Adrenal gland (tissue), 12 donors: Measurements from ENCODE around the gene ADCY1. TPM values are rescaled to one million over a fixed set of nuclear protein-coding genes. Genes with fewer than 3 reads are reported as not detected.

ENCODE experiments used
- DNase-seq, 7 donors: peaks; one replicate each; pipeline ENCODE4 v3.0.0-alpha.2; 2019 to 2020
- H3K27ac ChIP-seq, 5 donors: fragments of 200-600 bp; sonication (generic) in 4 of 5; 1 replicate in 3 of 5; 2 replicates in 2 of 5; pipeline versions ENCODE4 v1.5.1 to v1.8.0; 2016 to 2020; ENCODE audit warnings: mild to moderate bottlenecking in 1 of 5
- H3K27me3 ChIP-seq: fragments of 200-600 bp; 2 replicates; pipeline ENCODE4 v1.8.0; 2021
- H3K36me3 ChIP-seq, 2 donors: fragments of 200-600 bp; replicated peaks in 1 of 2; 1 replicate in 1 of 2; 2 replicates in 1 of 2; pipeline versions ENCODE4 v1.5.1 to v1.8.0; 2018 to 2022
- H3K4me1 ChIP-seq, 2 donors: fragments of 200-600 bp; replicated peaks in 1 of 2; 1 replicate in 1 of 2; 2 replicates in 1 of 2; pipeline versions ENCODE4 v1.5.1 to v1.8.0; 2018 to 2021
- H3K4me3 ChIP-seq, 4 donors: fragments of 200-600 bp; sonication (generic) in 3 of 4; one replicate each; pipeline ENCODE4 v1.5.1; 2016 to 2018
- H3K9me3 ChIP-seq, 3 donors: fragments of 200-600 bp; sonication (generic) in 1 of 3; replicated peaks in 1 of 3; 1 replicate in 2 of 3; 2 replicates in 1 of 3; pipeline versions ENCODE4 v1.5.1 to v1.8.0; 2016 to 2021
- POLR2A ChIP-seq, 2 donors: fragments of 450-650 bp; IDR thresholded peaks; one replicate each; pipeline ENCODE4 v1.6.1; 2017; ENCODE audit warnings: antibody characterized with exemption in 2 of 2, mild to moderate bottlenecking in 2 of 2, moderate library complexity in 1 of 2
- whole genome bisulfite sequencing, 4 donors: extraction: QIAGEN DNeasy Blood & Tissue Kit in 2 of 4; methylation state at CpG; one replicate each; pipeline versions ENCODE4 v1.1.5 to v1.1.7; 2013 to 2017; 5-methylcytosine and 5-hydroxymethylcytosine counted together
- intact Hi-C, 2 donors: fragments of 100-400 bp; cut with DNase I; formaldehyde crosslinking; loops; one replicate each; pipeline versions ENCODE4 v1.14.1 to v1.15.0; 2022 to 2023
- polyA plus RNA-seq, 3 donors: library from polyadenylated mRNA; stranded (reverse); fragments of 200-250 nt in 2 of 3; fragments of 350-450 nt in 1 of 3; fragmentation: Illumina TruSeq in 1 of 3; extraction: RNeasy Lipid Tissue Mini Kit (QIAGEN cat#74804) in 1 of 3; gene quantifications; one replicate each; pipeline ENCODE4 v1.2.3, GENCODE V29; 2013 to 2014
- total RNA-seq, 9 donors: library from RNA; depleted of rRNA in 4 of 9; stranded (reverse); fragments of >200 nt in 4 of 9; fragments of 120-200 nt in 1 of 9; fragmentation: NEBNext Ultra II Directional in 1 of 9; extraction: Animal tissue kit (Norgen Biotek cat#: 25700) in 1 of 9; gene quantifications; one replicate each; pipeline versions ENCODE4 v1.1.0 to v1.2.4, GENCODE V29; 2013 to 2023
- TF ChIP-seq, protein P1 (sequence below), 6 experiments: fragments of 450-650 bp in 4 of 6; fragments of 200-600 bp in 2 of 6; sonication (generic) in 1 of 6; IDR thresholded peaks; 1 replicate in 5 of 6; 2 replicates in 1 of 6; pipeline versions ENCODE4 v1.5.1 to v1.8.0; 2016 to 2021; ENCODE audit warnings: antibody characterized with exemption in 6 of 6, mild to moderate bottlenecking in 2 of 6, moderate library complexity in 1 of 6
- donor health status: healthy with polysubstance abuse.
- donor health status: Bipolar disorder and iron deficiency.
- donor health status: DM: yes; HTN: yes; CAD: no.
- donor health status: DM: no; HTN: no; CAD: no.
- donor health status: DM: no; HTN: no; CAD: no.
- donor health status: DM: yes; HTN: yes; CAD: no.

The ADCY1 gene
- total and polyA plus RNA-seq, 12 donors = 0.88 to 9.5 (median 4.2) TPM

DNA sequence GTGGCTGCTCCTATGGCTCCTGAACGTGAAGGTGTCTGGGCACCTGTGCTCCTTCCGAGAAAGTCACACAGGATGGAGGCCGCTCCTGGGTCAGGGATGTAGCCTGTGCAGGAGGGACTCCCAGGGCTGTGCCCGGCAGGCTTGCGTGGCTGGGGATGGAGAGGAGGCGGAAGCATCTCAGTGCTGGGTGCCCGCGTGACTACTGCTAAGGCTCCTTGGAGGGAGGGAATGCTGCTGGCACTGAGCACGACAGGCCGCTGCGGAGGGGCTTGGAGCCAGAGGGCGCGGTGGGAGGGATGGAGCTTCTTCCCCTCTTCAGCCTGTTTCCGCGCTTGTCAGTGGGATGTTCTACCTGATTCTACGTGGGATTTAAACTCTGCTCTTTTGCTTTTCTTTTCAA lies 35.0 kb downstream of the ADCY1 start:
- WGBS, 4 donors = 86 to 91% (median 89%) methylated on average over 16 of the region's 16 CpGs
- H3K27me3 ChIP-seq = no peaks in the 10 kb centered on the region
- intact Hi-C loops = no loop called here
- peak in 1 of 7 donors; percentile 21 for DNase-seq
- TF ChIP-seq, protein P1, sequence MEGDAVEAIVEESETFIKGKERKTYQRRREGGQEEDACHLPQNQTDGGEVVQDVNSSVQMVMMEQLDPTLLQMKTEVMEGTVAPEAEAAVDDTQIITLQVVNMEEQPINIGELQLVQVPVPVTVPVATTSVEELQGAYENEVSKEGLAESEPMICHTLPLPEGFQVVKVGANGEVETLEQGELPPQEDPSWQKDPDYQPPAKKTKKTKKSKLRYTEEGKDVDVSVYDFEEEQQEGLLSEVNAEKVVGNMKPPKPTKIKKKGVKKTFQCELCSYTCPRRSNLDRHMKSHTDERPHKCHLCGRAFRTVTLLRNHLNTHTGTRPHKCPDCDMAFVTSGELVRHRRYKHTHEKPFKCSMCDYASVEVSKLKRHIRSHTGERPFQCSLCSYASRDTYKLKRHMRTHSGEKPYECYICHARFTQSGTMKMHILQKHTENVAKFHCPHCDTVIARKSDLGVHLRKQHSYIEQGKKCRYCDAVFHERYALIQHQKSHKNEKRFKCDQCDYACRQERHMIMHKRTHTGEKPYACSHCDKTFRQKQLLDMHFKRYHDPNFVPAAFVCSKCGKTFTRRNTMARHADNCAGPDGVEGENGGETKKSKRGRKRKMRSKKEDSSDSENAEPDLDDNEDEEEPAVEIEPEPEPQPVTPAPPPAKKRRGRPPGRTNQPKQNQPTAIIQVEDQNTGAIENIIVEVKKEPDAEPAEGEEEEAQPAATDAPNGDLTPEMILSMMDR (IDR thresholded peaks at IDR 0.05) = no peak
- no peak for TF ChIP-seq POLR2A (IDR thresholded peaks at IDR 0.05)
- no peaks in the 10 kb centered on the region for H3K4me1 ChIP-seq
- H3K9me3 ChIP-seq = no peaks in the 10 kb centered on the region
- no peaks in the 10 kb centered on the region for H3K36me3 ChIP-seq
- H3K27ac ChIP-seq = no peak overlapping the region
- no peak overlapping the region for H3K4me3 ChIP-seq

GRCh38 chr7:45610019-45610418 lies 35.9 kb downstream of the ADCY1 start:
- Histone ChIP-seq H3K36me3 (no peaks in the 10 kb centered on the region), H3K4me3 (no peak overlapping the region), H3K27me3 (no peaks in the 10 kb centered on the region), H3K27ac (no peak overlapping the region), H3K9me3 (no peaks in the 10 kb centered on the region), H3K4me1 (no peaks in the 10 kb centered on the region)
- DNase-seq = peak in 1 of 7 donors; percentile 17
- TF ChIP-seq POLR2A (IDR thresholded peaks at IDR 0.05) = no peak
- TF ChIP-seq, protein P1 (IDR thresholded peaks at IDR 0.05) = no peak
- intact Hi-C loops = no loop called here
- WGBS, 4 donors = 79 to 83% (median 80%) methylated on average over 8 to 10 of the region's 10 CpGs

- Histone ChIP-seq H3K27ac (no peak overlapping the region), H3K4me1 (no peaks in the 10 kb centered on the region), H3K36me3 (no peaks in the 10 kb centered on the region), H3K27me3 (no peaks in the 10 kb centered on the region), H3K4me3 (no peak overlapping the region), H3K9me3 (no peaks in the 10 kb centered on the region)
- 72 to 76% (median 74%) methylated on average over 3 of the region's 3 CpGs for WGBS, 4 donors
- no peak for TF ChIP-seq POLR2A (IDR thresholded peaks at IDR 0.05)
- TF ChIP-seq, protein P1 (IDR thresholded peaks at IDR 0.05) = no peak
- DNase-seq = peak in 1 of 7 donors; percentile 20
- intact Hi-C loops = no loop called here
Observed at GRCh38 chr7:45610660-45611299, 36.6 kb downstream of the ADCY1 start.

DNA sequence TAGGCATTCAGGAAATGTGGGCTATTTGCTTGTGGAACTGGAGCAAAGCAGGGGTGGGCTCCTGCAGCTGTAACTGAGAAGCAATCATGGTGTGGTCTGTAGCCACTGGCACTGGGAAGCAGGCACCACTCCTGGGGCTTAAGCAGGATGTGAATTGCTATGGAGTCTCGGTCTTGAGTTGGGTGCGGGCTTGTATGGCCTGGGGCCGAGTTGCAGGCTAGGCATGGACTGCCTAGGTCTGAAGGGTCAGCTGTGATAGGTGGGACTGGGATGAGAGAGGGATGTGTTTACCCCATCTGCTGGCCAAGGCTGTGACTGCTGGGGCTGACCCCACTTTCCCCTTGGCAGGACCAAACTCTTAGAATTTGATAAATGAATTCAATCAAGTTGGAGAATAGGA lies 43.0 kb downstream of the ADCY1 start:
- Histone ChIP-seq H3K4me3 (no peak overlapping the region), H3K9me3 (no peaks in the 10 kb centered on the region), H3K27me3 (no peaks in the 10 kb centered on the region), H3K27ac (no peak overlapping the region), H3K36me3 (no peaks in the 10 kb centered on the region), H3K4me1 (no peaks in the 10 kb centered on the region)
- DNase-seq = no peak
- intact Hi-C loops = no loop called here
- 69 to 85% (median 77%) methylated on average over 3 of the region's 3 CpGs for WGBS, 4 donors
- TF ChIP-seq, protein P1 (IDR thresholded peaks at IDR 0.05) = no peak
- no peak for TF ChIP-seq POLR2A (IDR thresholded peaks at IDR 0.05)
